Sigmoid colon (tissue), 7 donors: Measurements from ENCODE around the gene CRYZ. TPM values are rescaled to one million over a fixed set of nuclear protein-coding genes. Genes with fewer than 3 reads are reported as not detected.
A peak's percentile ranks its signal among the peaks of the same experiment; 100 is the strongest.
"Not testable (repeated sequence)": the region's sequence is repeated elsewhere in the genome, so short reads cannot be mapped to it uniquely, and the experiment has no call there.

ENCODE experiments used
- DNase-seq: peaks from one replicate; pipeline ENCODE4 v3.0.0-alpha.2; 2019
- H3K27ac ChIP-seq, 4 donors: fragments of 200-600 bp; sonication (generic); one replicate each; pipeline ENCODE4 v1.5.1; 2016 to 2019; ENCODE audit warnings: mild to moderate bottlenecking in 1 of 4
- H3K27me3 ChIP-seq, 3 donors: fragments of 200-600 bp; sonication (generic); one replicate each; pipeline ENCODE4 v1.5.1; 2019; ENCODE audit warnings: mild to moderate bottlenecking in 1 of 3
- H3K36me3 ChIP-seq, 4 donors: fragments of 200-600 bp; sonication (generic); one replicate each; pipeline ENCODE4 v1.5.1; 2016 to 2019
- H3K4me1 ChIP-seq, 4 donors: fragments of 200-600 bp; sonication (generic); one replicate each; pipeline ENCODE4 v1.5.1; 2017 to 2019
- H3K4me3 ChIP-seq, 4 donors: fragments of 200-600 bp; sonication (generic); one replicate each; pipeline ENCODE4 v1.5.1; 2017 to 2019; ENCODE audit warnings: mild to moderate bottlenecking in 2 of 4, moderate library complexity in 1 of 4
- H3K9me3 ChIP-seq, 4 donors: fragments of 200-600 bp in 3 of 4; sonication (generic) in 3 of 4; one replicate each; pipeline versions ENCODE4 v1.5.1 to v1.6.1; 2013 to 2019
- CTCF ChIP-seq, 4 experiments: fragments of 450-650 bp in 3 of 4; fragments of 200-600 bp in 1 of 4; IDR thresholded peaks; one replicate each; pipeline ENCODE4 v1.5.1; 2016 to 2019; ENCODE audit warnings: antibody characterized with exemption in 4 of 4, mild to moderate bottlenecking in 3 of 4, moderate library complexity in 2 of 4
- EP300 ChIP-seq, 4 donors: sonication (generic); formaldehyde crosslinking; IDR thresholded peaks; one replicate each; pipeline ENCODE4 v1.6.1; 2017; ENCODE audit warnings: antibody characterized with exemption in 4 of 4
- POLR2A ChIP-seq, 2 donors: fragments of 450-650 bp; IDR thresholded peaks; one replicate each; pipeline ENCODE4 v1.6.1; 2016; ENCODE audit warnings: antibody characterized with exemption in 2 of 2, mild to moderate bottlenecking in 2 of 2, moderate library complexity in 2 of 2
- POLR2AphosphoS5 ChIP-seq, 4 donors: sonication (generic); formaldehyde crosslinking; IDR thresholded peaks; one replicate each; pipeline ENCODE4 v1.6.1; 2017; ENCODE audit warnings: antibody characterized with exemption in 4 of 4
- WGBS, 2 donors: extraction: QIAGEN DNeasy Blood & Tissue Kit; methylation state at CpG; one replicate each; pipeline ENCODE4 v1.1.7; 2013; 5-methylcytosine and 5-hydroxymethylcytosine counted together
- intact Hi-C: fragments of 100-400 bp; cut with DNase I; formaldehyde crosslinking; loops from one replicate; pipeline ENCODE4 v1.15.1; 2023
- polyA plus RNA-seq, 3 donors: library from polyadenylated mRNA; stranded (reverse); fragments of 200-250 nt; gene quantifications; one replicate each; pipeline ENCODE4 v1.2.3, GENCODE V29; 2013
- total RNA-seq, 4 donors: library from RNA; depleted of rRNA; stranded (reverse); fragments of >200 nt; gene quantifications; one replicate each; pipeline ENCODE4 v1.1.0, GENCODE V29; 2016
- donor health status: healthy with polysubstance abuse.
- donor health status: Bipolar disorder and iron deficiency.
- donor health status: healthy.

Gene CRYZ
- total and polyA plus RNA-seq, 7 donors = 10.4 to 43.2 (median 25.2) TPM

- no peaks in the 10 kb centered on the region for H3K4me1 ChIP-seq
- no peak overlapping the region for H3K4me3 ChIP-seq
- no peaks in the 10 kb centered on the region for H3K9me3 ChIP-seq
- no peak for TF ChIP-seq EP300 (IDR thresholded peaks at IDR 0.05)
- no peak for TF ChIP-seq POLR2A (IDR thresholded peaks at IDR 0.05)
- TF ChIP-seq POLR2AphosphoS5 (IDR thresholded peaks at IDR 0.05) = no peak
- no peak for DNase-seq
- intact Hi-C loops = no loop called here
- no peaks in the 10 kb centered on the region for H3K36me3 ChIP-seq
- 87 to 94% methylated on average over 2 of the region's 2 CpGs for WGBS, 2 donors
- H3K27me3 ChIP-seq = peaks cover 0 to 1% (median 0%) of the 10 kb centered on the region in 3 donors
- H3K27ac ChIP-seq = no peak overlapping the region
Observed at GRCh38 chr1:74679811-74680210, 53.0 kb downstream of the CRYZ start.

GRCh38 chr1:74677926-74678325 lies 54.9 kb downstream of the CRYZ start:
- H3K4me3 ChIP-seq = no peak overlapping the region
- H3K4me1 ChIP-seq = peaks cover 0 to 8% (median 7%) of the 10 kb centered on the region in 4 donors
- no peaks in the 10 kb centered on the region for H3K36me3 ChIP-seq
- no peaks in the 10 kb centered on the region for H3K9me3 ChIP-seq
- intact Hi-C loops = no loop called here
- H3K27ac ChIP-seq = no peak overlapping the region
- peaks cover 0 to 20% (median 9%) of the 10 kb centered on the region in 3 donors for H3K27me3 ChIP-seq
- DNase-seq = no peak
- TF ChIP-seq CTCF (IDR thresholded peaks at IDR 0.05) (no peak), POLR2AphosphoS5 (IDR thresholded peaks at IDR 0.05) (no peak), POLR2A (IDR thresholded peaks at IDR 0.05) (no peak), EP300 (IDR thresholded peaks at IDR 0.05) (no peak)

- Histone ChIP-seq H3K36me3 (no peaks in the 10 kb centered on the region), H3K9me3 (no peaks in the 10 kb centered on the region), H3K4me1 (peaks cover 0 to 8% (median 7%) of the 10 kb centered on the region in 4 donors), H3K27ac (no peak overlapping the region), H3K27me3 (peaks cover 0 to 20% (median 9%) of the 10 kb centered on the region in 3 donors), H3K4me3 (no peak overlapping the region)
- no peak for DNase-seq
- TF ChIP-seq POLR2AphosphoS5 (IDR thresholded peaks at IDR 0.05) (no peak), EP300 (IDR thresholded peaks at IDR 0.05) (no peak), POLR2A (IDR thresholded peaks at IDR 0.05) (no peak), CTCF (IDR thresholded peaks at IDR 0.05) (no peak)
- 52 to 62% methylated on average over 6 of the region's 6 CpGs for WGBS, 2 donors
- intact Hi-C loops = no loop called here
Observed at GRCh38 chr1:74674278-74675048, 58.4 kb downstream of the CRYZ start.

GRCh38 chr1:74673351-74674111 lies 59.3 kb downstream of the CRYZ start, which contains the start of gene ERICH3:
Gene ERICH3 (minus strand): TSS chr1:74673792. CDS start chr1:74673519, 273 bp downstream.
- DNase-seq = no peak
- 3 to 8% methylated on average over 44 of the region's 44 CpGs for WGBS, 2 donors
- intact Hi-C loops = no loop called here
- H3K27ac ChIP-seq = no peak within 1 kb of the TSS
- peak within 1 kb of the TSS in 3 of 4 donors; percentile 17 to 39 (median 37) for H3K4me3 ChIP-seq
- H3K27me3 ChIP-seq = peaks cover 0 to 20% (median 9%) of the 10 kb centered on the region in 3 donors
- H3K36me3 ChIP-seq = no peaks in the 10 kb centered on the region
- TF ChIP-seq POLR2A (IDR thresholded peaks at IDR 0.05) (no peak), EP300 (IDR thresholded peaks at IDR 0.05) (no peak), CTCF (IDR thresholded peaks at IDR 0.05) (no peak), POLR2AphosphoS5 (IDR thresholded peaks at IDR 0.05) (no peak)
- peaks cover 0 to 8% (median 7%) of the 10 kb centered on the region in 4 donors for H3K4me1 ChIP-seq
- no peaks in the 10 kb centered on the region for H3K9me3 ChIP-seq

- intact Hi-C loops, H3K36me3 ChIP-seq, H3K27ac ChIP-seq, H3K9me3 ChIP-seq, H3K4me1 ChIP-seq, DNase-seq, H3K4me3 ChIP-seq: not testable (repeated sequence)
- H3K27me3 ChIP-seq = peaks cover 0 to 20% (median 9%) of the 10 kb centered on the region in 3 donors
- 68 to 85% methylated on average over 3 of the region's 3 CpGs for WGBS, 2 donors
Observed at GRCh38 chr1:74670866-74671265, 62.0 kb downstream of the CRYZ start.

Other genes starting within 250 kb of the CRYZ start
- not detected for gene LRRC53, start 220.4 kb downstream of the CRYZ start, total RNA-seq
- gene LRRC53, start 220.4 kb downstream of the CRYZ start, polyA plus RNA-seq = not detected
- gene ERICH3, start 59.3 kb downstream of the CRYZ start, total RNA-seq = under 1 TPM; 0.14 to 0.55 (median 0.26) TPM
- under 1 TPM in 1 of 3 donors, not detected in 2; 0.26 TPM for gene ERICH3, start 59.3 kb downstream of the CRYZ start, polyA plus RNA-seq
- gene TYW3, start 102 bp upstream of the CRYZ start, total RNA-seq = 10 to 100 TPM; 21.6 to 31.7 (median 24.8) TPM
- gene TYW3, start 102 bp upstream of the CRYZ start, polyA plus RNA-seq = 10 to 100 TPM in 1 of 3 donors, 1 to 10 TPM in 2; 7.6 to 10.8 (median 8.4) TPM